H9 (cell line): ENCODE data around the gene NEK6. TPM values are rescaled to one million over a fixed set of nuclear protein-coding genes. Genes with fewer than 3 reads are reported as not detected.

Source experiments
- DNase-seq: peaks from one replicate; pipeline ENCODE4 v3.0.0-alpha.2; 2017
- H2AFZ ChIP-seq: one replicate; pipeline ENCODE4 v1.6.1; 2013; ENCODE audit warnings: mild to moderate bottlenecking, low read length, control low read depth, moderate library complexity
- H2AK5ac ChIP-seq: 2 replicates; pipeline ENCODE4 v1.6.1; 2013; ENCODE audit warnings: low read length, control low read depth, mixed read lengths; ENCODE audit not compliant: insufficient read length
- H2BK120ac ChIP-seq: one replicate; pipeline ENCODE4 v1.6.1; 2013; ENCODE audit warnings: low read depth, mild to moderate bottlenecking, low read length, control low read depth, inconsistent platforms; ENCODE audit not compliant: poor library complexity, severe bottlenecking
- H2BK12ac ChIP-seq: 2 replicates; pipeline ENCODE4 v1.6.1; 2013; ENCODE audit warnings: low read length, control low read depth, mixed read lengths, low read depth; ENCODE audit not compliant: insufficient read length
- H2BK15ac ChIP-seq: 2 replicates; pipeline ENCODE4 v1.6.1; 2013; ENCODE audit warnings: low read depth, low read length, control low read depth
- H2BK20ac ChIP-seq: one replicate; pipeline ENCODE4 v1.6.1; 2013; ENCODE audit warnings: low read depth, mild to moderate bottlenecking, low read length, control low read depth, inconsistent platforms; ENCODE audit not compliant: poor library complexity, severe bottlenecking
- H2BK5ac ChIP-seq: 2 replicates; pipeline ENCODE4 v1.6.1; 2013; ENCODE audit warnings: low read length, control low read depth, mixed read lengths; ENCODE audit not compliant: insufficient read length
- H3K14ac ChIP-seq: 2 replicates; pipeline ENCODE4 v1.6.1; 2013; ENCODE audit warnings: low read length, control low read depth; ENCODE audit not compliant: insufficient read depth
- H3K18ac ChIP-seq: 2 replicates; pipeline ENCODE4 v1.6.1; 2013; ENCODE audit warnings: low read depth, mild to moderate bottlenecking, mixed read lengths, low read length, control low read depth; ENCODE audit not compliant: insufficient read length
- H3K23ac ChIP-seq: 2 replicates; pipeline ENCODE4 v1.6.1; 2013; ENCODE audit warnings: low read length, control low read depth, mixed read lengths, low read depth; ENCODE audit not compliant: insufficient read length
- H3K23me2 ChIP-seq: 2 replicates; pipeline ENCODE4 v1.6.1; 2013; ENCODE audit warnings: low read depth, mild to moderate bottlenecking, mixed read lengths, low read length, control low read depth; ENCODE audit not compliant: insufficient read length, poor library complexity, severe bottlenecking
- H3K27ac ChIP-seq: 2 replicates; pipeline ENCODE4 v1.5.1; 2013; ENCODE audit warnings: low read length, control low read depth, mixed read lengths, low read depth; ENCODE audit not compliant: insufficient read length
- H3K27me3 ChIP-seq: 2 replicates; pipeline ENCODE4 v1.6.1; 2013; ENCODE audit warnings: low read length, control low read depth, inconsistent platforms; ENCODE audit not compliant: insufficient read depth
- H3K4ac ChIP-seq: 2 replicates; pipeline ENCODE4 v1.6.1; 2013; ENCODE audit warnings: low read depth, mild to moderate bottlenecking, control low read depth, inconsistent platforms, low read length, moderate library complexity
- H3K4me1 ChIP-seq: 2 replicates; pipeline ENCODE4 v1.6.1; 2013; ENCODE audit warnings: low read length, control low read depth, inconsistent platforms; ENCODE audit not compliant: insufficient read depth
- H3K4me2 ChIP-seq: 2 replicates; pipeline ENCODE4 v1.6.1; 2013; ENCODE audit warnings: low read length, control low read depth, mixed read lengths; ENCODE audit not compliant: insufficient read length, insufficient read depth
- H3K56ac ChIP-seq: 2 replicates; pipeline ENCODE4 v1.6.1; 2013; ENCODE audit warnings: low read depth, mild to moderate bottlenecking, mixed read lengths, low read length, control low read depth; ENCODE audit not compliant: insufficient read length
- H3K79me1 ChIP-seq: 2 replicates; pipeline ENCODE4 v1.6.1; 2013; ENCODE audit warnings: low read depth, mild to moderate bottlenecking, moderate library complexity, low read length, control low read depth, inconsistent platforms; ENCODE audit not compliant: insufficient read depth, poor library complexity, severe bottlenecking
- H3K79me2 ChIP-seq: 2 replicates; pipeline ENCODE4 v1.6.1; 2013; ENCODE audit warnings: low read length, control low read depth, inconsistent platforms; ENCODE audit not compliant: insufficient read depth
- H3K9ac ChIP-seq: 2 replicates; pipeline ENCODE4 v1.6.1; 2013; ENCODE audit warnings: low read length, control low read depth, mixed read lengths; ENCODE audit not compliant: insufficient read length; ENCODE audit errors: extremely low read depth
- H3K9me3 ChIP-seq: one replicate; pipeline ENCODE4 v1.6.1; 2013; ENCODE audit warnings: low read depth, low read length, inconsistent platforms; ENCODE audit not compliant: control insufficient read depth
- H3T11ph ChIP-seq: one replicate; pipeline ENCODE4 v1.6.1; 2013; ENCODE audit warnings: mild to moderate bottlenecking, low read length, control low read depth, inconsistent platforms
- H4K20me1 ChIP-seq: one replicate; pipeline ENCODE4 v1.6.1; 2013; ENCODE audit not compliant: control insufficient read depth, insufficient read length, insufficient read depth
- H4K5ac ChIP-seq: 2 replicates; pipeline ENCODE4 v1.6.1; 2013; ENCODE audit warnings: low read depth, mild to moderate bottlenecking, mixed read lengths, low read length, control low read depth; ENCODE audit not compliant: insufficient read length
- H4K8ac ChIP-seq: replicated peaks from 2 replicates; pipeline ENCODE4 v1.6.1; 2013; ENCODE audit warnings: low read length, control low read depth, mixed read lengths, low read depth; ENCODE audit not compliant: insufficient read length
- H4K91ac ChIP-seq: 2 replicates; pipeline ENCODE4 v1.6.1; 2013; ENCODE audit warnings: low read depth, mild to moderate bottlenecking, moderate library complexity, mixed read lengths, low read length, control low read depth; ENCODE audit not compliant: insufficient read length
- H3K27ac Mint-ChIP-seq, 3 experiments: 2 replicates in 2 of 3; 3 replicates in 1 of 3; pipeline ENCODE4 v1.8.0; 2020 to 2021; ENCODE audit warnings: mixed read lengths in 3 of 3, mild to moderate bottlenecking in 1 of 3, moderate library complexity in 1 of 3
- H3K27me3 Mint-ChIP-seq: 2 replicates; pipeline ENCODE4 v1.8.0; 2021; ENCODE audit warnings: low read depth, mild to moderate bottlenecking, moderate library complexity, mixed read lengths
- H3K36me3 Mint-ChIP-seq, 3 experiments: 2 replicates in 2 of 3; 3 replicates in 1 of 3; pipeline ENCODE4 v1.8.0; 2020 to 2021; ENCODE audit warnings: low read depth in 3 of 3, mixed read lengths in 3 of 3; ENCODE audit not compliant: insufficient read depth in 1 of 3
- H3K4me1 Mint-ChIP-seq, 2 experiments: 2 replicates each; pipeline ENCODE4 v1.8.0; 2020; ENCODE audit warnings: mixed read lengths in 2 of 2
- H3K4me3 Mint-ChIP-seq, 2 experiments: 2 replicates in 1 of 2; 3 replicates in 1 of 2; pipeline ENCODE4 v1.8.0; 2020 to 2021; ENCODE audit warnings: mild to moderate bottlenecking in 2 of 2, mixed read lengths in 2 of 2, moderate library complexity in 1 of 2
- H3K9me3 Mint-ChIP-seq, 2 experiments: 2 replicates in 1 of 2; 3 replicates in 1 of 2; pipeline ENCODE4 v1.8.0; 2020; ENCODE audit warnings: mild to moderate bottlenecking in 2 of 2, mixed read lengths in 2 of 2, moderate library complexity in 1 of 2
- WGBS: extraction: QIAGEN DNeasy Blood & Tissue Kit; methylation state at CpG from one replicate; pipeline ENCODE4 v1.1.7; 2013; ENCODE audit warnings: missing lambda C conversion rate, low lambda C conversion rate, mixed read lengths; ENCODE audit not compliant: insufficient read length; ENCODE audit errors: extremely low coverage; 5-methylcytosine and 5-hydroxymethylcytosine counted together
- total RNA-seq: library from RNA; stranded (reverse); gene quantifications from 2 replicates; pipeline ENCODE4 v1.2.1, GENCODE V29; 2021
- TF ChIP-seq, protein P1 (sequence below): fragments of 200-600 bp; sonication (generic); conservative IDR thresholded peaks from 3 replicates; pipeline ENCODE4 v1.8.0; 2021; ENCODE audit warnings: antibody characterized with exemption, mild to moderate bottlenecking

Gene NEK6
- total RNA-seq, 1 experiment from 2014 or later, result 14.3 TPM

DNA sequence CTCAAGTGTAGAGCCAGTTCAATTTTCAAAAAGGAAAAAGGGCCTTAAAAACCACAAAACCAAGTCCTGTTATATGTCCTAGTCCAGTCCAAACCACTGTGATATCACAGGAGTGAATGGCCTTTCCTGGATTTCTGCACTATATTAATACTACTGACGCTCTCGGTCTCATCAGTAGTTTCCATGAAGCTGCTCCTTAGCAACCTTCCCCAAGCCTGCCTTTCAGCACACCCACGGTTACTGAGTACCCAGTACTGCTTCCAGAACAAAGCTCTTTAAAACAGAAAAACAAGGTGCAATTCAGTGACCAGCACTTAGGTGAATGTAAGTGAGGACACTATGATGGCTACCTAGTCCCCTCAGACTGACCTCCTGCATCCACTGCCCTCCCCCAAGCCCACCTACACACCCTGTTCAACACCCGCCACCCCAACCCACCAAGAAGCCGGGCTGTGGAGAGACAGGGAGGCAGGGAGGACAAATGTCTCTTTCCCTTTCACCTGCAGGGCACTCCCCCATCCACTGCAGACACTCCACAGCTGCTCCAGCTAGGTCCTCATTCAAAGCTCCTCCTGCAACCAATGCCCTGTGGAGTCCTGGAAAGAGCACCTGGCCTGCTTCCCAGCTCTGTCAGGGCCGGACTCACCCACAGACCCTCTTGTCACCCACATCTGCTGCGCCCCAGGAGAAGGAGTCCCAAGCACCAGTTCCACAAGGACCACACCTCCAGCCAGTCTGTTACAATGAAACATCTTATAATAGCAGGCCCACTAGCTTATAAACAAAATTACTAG is 131.6 kb downstream of the NEK6 start:
- Histone ChIP-seq H2BK12ac (no peak overlapping the region), H3K14ac (no peak overlapping the region), H3K4me2 (no peak overlapping the region), H4K91ac (no peak overlapping the region), H4K20me1 (no peaks in the 10 kb centered on the region), H2AK5ac (no peak overlapping the region), H3K27ac (no peak overlapping the region), H2BK20ac (no peak overlapping the region), H3K79me2 (peaks cover 21% of the 10 kb centered on the region; the same call in 1 of the 2 replicates), H3K23me2 (no peaks in the 10 kb centered on the region), H4K8ac (no peak overlapping the region), H3T11ph (no peak overlapping the region), H3K23ac (no peak overlapping the region), H3K27me3 (no peaks in the 10 kb centered on the region), H3K4ac (no peak overlapping the region), H3K79me1 (peaks cover 11% of the 10 kb centered on the region), H2BK5ac (no peak overlapping the region), H3K9me3 (no peaks in the 10 kb centered on the region), H2BK15ac (no peak overlapping the region), H3K9ac (no peak overlapping the region), H2BK120ac (no peak overlapping the region), H2AFZ (no peak overlapping the region), H3K56ac (no peak overlapping the region), H3K18ac (no peak overlapping the region), H4K5ac (no peak overlapping the region), H3K4me1 (peaks cover 4% of the 10 kb centered on the region; the same call in 1 of the 2 replicates)
- Mint-ChIP-seq H3K27ac (peak overlapping the region; percentile 15 to 93 (median 71); a peak in 5 of 7 replicates), H3K27me3 (no peaks in the 10 kb centered on the region), H3K4me3 (no peak overlapping the region), H3K36me3 (no peaks in the 10 kb centered on the region; a peak in 2 of 7 replicates), H3K9me3 (no peaks in the 10 kb centered on the region), H3K4me1 (peaks cover 37 to 50% of the 10 kb centered on the region in 2 experiments)
- TF ChIP-seq, protein P1, sequence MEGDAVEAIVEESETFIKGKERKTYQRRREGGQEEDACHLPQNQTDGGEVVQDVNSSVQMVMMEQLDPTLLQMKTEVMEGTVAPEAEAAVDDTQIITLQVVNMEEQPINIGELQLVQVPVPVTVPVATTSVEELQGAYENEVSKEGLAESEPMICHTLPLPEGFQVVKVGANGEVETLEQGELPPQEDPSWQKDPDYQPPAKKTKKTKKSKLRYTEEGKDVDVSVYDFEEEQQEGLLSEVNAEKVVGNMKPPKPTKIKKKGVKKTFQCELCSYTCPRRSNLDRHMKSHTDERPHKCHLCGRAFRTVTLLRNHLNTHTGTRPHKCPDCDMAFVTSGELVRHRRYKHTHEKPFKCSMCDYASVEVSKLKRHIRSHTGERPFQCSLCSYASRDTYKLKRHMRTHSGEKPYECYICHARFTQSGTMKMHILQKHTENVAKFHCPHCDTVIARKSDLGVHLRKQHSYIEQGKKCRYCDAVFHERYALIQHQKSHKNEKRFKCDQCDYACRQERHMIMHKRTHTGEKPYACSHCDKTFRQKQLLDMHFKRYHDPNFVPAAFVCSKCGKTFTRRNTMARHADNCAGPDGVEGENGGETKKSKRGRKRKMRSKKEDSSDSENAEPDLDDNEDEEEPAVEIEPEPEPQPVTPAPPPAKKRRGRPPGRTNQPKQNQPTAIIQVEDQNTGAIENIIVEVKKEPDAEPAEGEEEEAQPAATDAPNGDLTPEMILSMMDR, result no peak
- no peak for DNase-seq
- WGBS, result no CpG with 5 or more reads among the region's 7 CpGs
